H9 (cell line): ENCODE results near the gene TADA2A. TPM values are rescaled to one million over a fixed set of nuclear protein-coding genes. Genes with fewer than 3 reads are reported as not detected.

ENCODE experiments used
- DNase-seq: peaks from one replicate; pipeline ENCODE4 v3.0.0-alpha.2; 2017
- H2AFZ ChIP-seq: one replicate; pipeline ENCODE4 v1.6.1; 2013; ENCODE audit warnings: mild to moderate bottlenecking, low read length, control low read depth, moderate library complexity
- H2AK5ac ChIP-seq: 2 replicates; pipeline ENCODE4 v1.6.1; 2013; ENCODE audit warnings: low read length, control low read depth, mixed read lengths; ENCODE audit not compliant: insufficient read length
- H2BK120ac ChIP-seq: one replicate; pipeline ENCODE4 v1.6.1; 2013; ENCODE audit warnings: low read depth, mild to moderate bottlenecking, low read length, control low read depth, inconsistent platforms; ENCODE audit not compliant: poor library complexity, severe bottlenecking
- H2BK12ac ChIP-seq: 2 replicates; pipeline ENCODE4 v1.6.1; 2013; ENCODE audit warnings: low read length, control low read depth, mixed read lengths, low read depth; ENCODE audit not compliant: insufficient read length
- H2BK15ac ChIP-seq: 2 replicates; pipeline ENCODE4 v1.6.1; 2013; ENCODE audit warnings: low read depth, low read length, control low read depth
- H2BK20ac ChIP-seq: one replicate; pipeline ENCODE4 v1.6.1; 2013; ENCODE audit warnings: low read depth, mild to moderate bottlenecking, low read length, control low read depth, inconsistent platforms; ENCODE audit not compliant: poor library complexity, severe bottlenecking
- H2BK5ac ChIP-seq: 2 replicates; pipeline ENCODE4 v1.6.1; 2013; ENCODE audit warnings: low read length, control low read depth, mixed read lengths; ENCODE audit not compliant: insufficient read length
- H3K14ac ChIP-seq: 2 replicates; pipeline ENCODE4 v1.6.1; 2013; ENCODE audit warnings: low read length, control low read depth; ENCODE audit not compliant: insufficient read depth
- H3K18ac ChIP-seq: 2 replicates; pipeline ENCODE4 v1.6.1; 2013; ENCODE audit warnings: low read depth, mild to moderate bottlenecking, mixed read lengths, low read length, control low read depth; ENCODE audit not compliant: insufficient read length
- H3K23ac ChIP-seq: 2 replicates; pipeline ENCODE4 v1.6.1; 2013; ENCODE audit warnings: low read length, control low read depth, mixed read lengths, low read depth; ENCODE audit not compliant: insufficient read length
- H3K23me2 ChIP-seq: 2 replicates; pipeline ENCODE4 v1.6.1; 2013; ENCODE audit warnings: low read depth, mild to moderate bottlenecking, mixed read lengths, low read length, control low read depth; ENCODE audit not compliant: insufficient read length, poor library complexity, severe bottlenecking
- H3K27ac ChIP-seq: 2 replicates; pipeline ENCODE4 v1.5.1; 2013; ENCODE audit warnings: low read length, control low read depth, mixed read lengths, low read depth; ENCODE audit not compliant: insufficient read length
- H3K27me3 ChIP-seq: 2 replicates; pipeline ENCODE4 v1.6.1; 2013; ENCODE audit warnings: low read length, control low read depth, inconsistent platforms; ENCODE audit not compliant: insufficient read depth
- H3K4ac ChIP-seq: 2 replicates; pipeline ENCODE4 v1.6.1; 2013; ENCODE audit warnings: low read depth, mild to moderate bottlenecking, control low read depth, inconsistent platforms, low read length, moderate library complexity
- H3K4me1 ChIP-seq: 2 replicates; pipeline ENCODE4 v1.6.1; 2013; ENCODE audit warnings: low read length, control low read depth, inconsistent platforms; ENCODE audit not compliant: insufficient read depth
- H3K4me2 ChIP-seq: 2 replicates; pipeline ENCODE4 v1.6.1; 2013; ENCODE audit warnings: low read length, control low read depth, mixed read lengths; ENCODE audit not compliant: insufficient read length, insufficient read depth
- H3K56ac ChIP-seq: 2 replicates; pipeline ENCODE4 v1.6.1; 2013; ENCODE audit warnings: low read depth, mild to moderate bottlenecking, mixed read lengths, low read length, control low read depth; ENCODE audit not compliant: insufficient read length
- H3K79me1 ChIP-seq: 2 replicates; pipeline ENCODE4 v1.6.1; 2013; ENCODE audit warnings: low read depth, mild to moderate bottlenecking, moderate library complexity, low read length, control low read depth, inconsistent platforms; ENCODE audit not compliant: insufficient read depth, poor library complexity, severe bottlenecking
- H3K79me2 ChIP-seq: 2 replicates; pipeline ENCODE4 v1.6.1; 2013; ENCODE audit warnings: low read length, control low read depth, inconsistent platforms; ENCODE audit not compliant: insufficient read depth
- H3K9ac ChIP-seq: 2 replicates; pipeline ENCODE4 v1.6.1; 2013; ENCODE audit warnings: low read length, control low read depth, mixed read lengths; ENCODE audit not compliant: insufficient read length; ENCODE audit errors: extremely low read depth
- H3K9me3 ChIP-seq: one replicate; pipeline ENCODE4 v1.6.1; 2013; ENCODE audit warnings: low read depth, low read length, inconsistent platforms; ENCODE audit not compliant: control insufficient read depth
- H3T11ph ChIP-seq: one replicate; pipeline ENCODE4 v1.6.1; 2013; ENCODE audit warnings: mild to moderate bottlenecking, low read length, control low read depth, inconsistent platforms
- H4K20me1 ChIP-seq: one replicate; pipeline ENCODE4 v1.6.1; 2013; ENCODE audit not compliant: control insufficient read depth, insufficient read length, insufficient read depth
- H4K5ac ChIP-seq: 2 replicates; pipeline ENCODE4 v1.6.1; 2013; ENCODE audit warnings: low read depth, mild to moderate bottlenecking, mixed read lengths, low read length, control low read depth; ENCODE audit not compliant: insufficient read length
- H4K8ac ChIP-seq: replicated peaks from 2 replicates; pipeline ENCODE4 v1.6.1; 2013; ENCODE audit warnings: low read length, control low read depth, mixed read lengths, low read depth; ENCODE audit not compliant: insufficient read length
- H4K91ac ChIP-seq: 2 replicates; pipeline ENCODE4 v1.6.1; 2013; ENCODE audit warnings: low read depth, mild to moderate bottlenecking, moderate library complexity, mixed read lengths, low read length, control low read depth; ENCODE audit not compliant: insufficient read length
- H3K27ac Mint-ChIP-seq, 3 experiments: 2 replicates in 2 of 3; 3 replicates in 1 of 3; pipeline ENCODE4 v1.8.0; 2020 to 2021; ENCODE audit warnings: mixed read lengths in 3 of 3, mild to moderate bottlenecking in 1 of 3, moderate library complexity in 1 of 3
- H3K27me3 Mint-ChIP-seq: 2 replicates; pipeline ENCODE4 v1.8.0; 2021; ENCODE audit warnings: low read depth, mild to moderate bottlenecking, moderate library complexity, mixed read lengths
- H3K36me3 Mint-ChIP-seq, 3 experiments: 2 replicates in 2 of 3; 3 replicates in 1 of 3; pipeline ENCODE4 v1.8.0; 2020 to 2021; ENCODE audit warnings: low read depth in 3 of 3, mixed read lengths in 3 of 3; ENCODE audit not compliant: insufficient read depth in 1 of 3
- H3K4me1 Mint-ChIP-seq, 2 experiments: 2 replicates each; pipeline ENCODE4 v1.8.0; 2020; ENCODE audit warnings: mixed read lengths in 2 of 2
- H3K4me3 Mint-ChIP-seq, 2 experiments: 2 replicates in 1 of 2; 3 replicates in 1 of 2; pipeline ENCODE4 v1.8.0; 2020 to 2021; ENCODE audit warnings: mild to moderate bottlenecking in 2 of 2, mixed read lengths in 2 of 2, moderate library complexity in 1 of 2
- H3K9me3 Mint-ChIP-seq, 2 experiments: 2 replicates in 1 of 2; 3 replicates in 1 of 2; pipeline ENCODE4 v1.8.0; 2020; ENCODE audit warnings: mild to moderate bottlenecking in 2 of 2, mixed read lengths in 2 of 2, moderate library complexity in 1 of 2
- CTCF ChIP-seq: fragments of 200-600 bp; sonication (generic); conservative IDR thresholded peaks from 3 replicates; pipeline ENCODE4 v1.8.0; 2021; ENCODE audit warnings: antibody characterized with exemption, mild to moderate bottlenecking
- WGBS: extraction: QIAGEN DNeasy Blood & Tissue Kit; methylation state at CpG from one replicate; pipeline ENCODE4 v1.1.7; 2013; ENCODE audit warnings: missing lambda C conversion rate, low lambda C conversion rate, mixed read lengths; ENCODE audit not compliant: insufficient read length; ENCODE audit errors: extremely low coverage; 5-methylcytosine and 5-hydroxymethylcytosine counted together
- total RNA-seq: library from RNA; stranded (reverse); gene quantifications from 2 replicates; pipeline ENCODE4 v1.2.1, GENCODE V29; 2021

Gene TADA2A
- total RNA-seq, 1 experiment from 2014 or later: 20.9 TPM

- TF ChIP-seq CTCF: no peak
- H2AK5ac ChIP-seq: no peak overlapping the region
- H3K79me1 ChIP-seq: no peaks in the 10 kb centered on the region
- no peak overlapping the region for H3T11ph ChIP-seq
- H3K4me1 Mint-ChIP-seq: peaks cover 0 to 4% of the 10 kb centered on the region in 2 experiments; a peak in 1 of 4 replicates
- no peak overlapping the region for H3K27ac Mint-ChIP-seq
- no peak overlapping the region for H3K23ac ChIP-seq
- H3K36me3 Mint-ChIP-seq: peaks cover 6 to 51% (median 27%) of the 10 kb centered on the region in 3 experiments; a peak in 6 of 7 replicates
- H3K9me3 Mint-ChIP-seq: no peaks in the 10 kb centered on the region
- no peaks in the 10 kb centered on the region for H3K9me3 ChIP-seq
- no peak overlapping the region for H3K14ac ChIP-seq
- no peak overlapping the region for H3K18ac ChIP-seq
- H3K4ac ChIP-seq: no peak overlapping the region
- no peak overlapping the region for H3K56ac ChIP-seq
- no peaks in the 10 kb centered on the region for H4K20me1 ChIP-seq
- H3K4me1 ChIP-seq: no peaks in the 10 kb centered on the region
- H2BK20ac ChIP-seq: no peak overlapping the region
- no peak for DNase-seq
- no peak overlapping the region for H4K5ac ChIP-seq
- no peak overlapping the region for H3K27ac ChIP-seq
- H4K8ac ChIP-seq: no peak overlapping the region
- H3K9ac ChIP-seq: no peak overlapping the region
- no peak overlapping the region for H2BK15ac ChIP-seq
- H3K23me2 ChIP-seq: no peaks in the 10 kb centered on the region
- H3K4me3 Mint-ChIP-seq: no peak overlapping the region
- H3K27me3 Mint-ChIP-seq: no peaks in the 10 kb centered on the region
- WGBS: no CpG with 5 or more reads among the region's 4 CpGs
- no peaks in the 10 kb centered on the region for H3K79me2 ChIP-seq
- H3K27me3 ChIP-seq: no peaks in the 10 kb centered on the region
- no peak overlapping the region for H2BK120ac ChIP-seq
- H2BK12ac ChIP-seq: no peak overlapping the region
- H2BK5ac ChIP-seq: no peak overlapping the region
- H4K91ac ChIP-seq: no peak overlapping the region
- H3K4me2 ChIP-seq: no peak overlapping the region
- H2AFZ ChIP-seq: no peak overlapping the region
These were observed 111.2 kb downstream of the TADA2A start for GRCh38 chr17:37517881-37518280.
